Gastroesophageal sphincter (tissue), 4 donors: ENCODE data around the gene TIAL1. TPM values are rescaled to one million over a fixed set of nuclear protein-coding genes. Genes with fewer than 3 reads are reported as not detected.

Source experiments
- ATAC-seq: fragments of 150-250 bp; one replicate; pipeline ENCODE4 v1.9.1; 2016; ENCODE audit warnings: mild to moderate bottlenecking, moderate library complexity
- H3K27ac ChIP-seq, 4 donors: fragments of 200-600 bp; sonication (generic) in 3 of 4; 1 replicate in 3 of 4; 2 replicates in 1 of 4; pipeline ENCODE4 v1.5.1; 2016 to 2019
- H3K27me3 ChIP-seq: fragments of 200-600 bp; sonication (generic); one replicate; pipeline ENCODE4 v1.5.1; 2019
- H3K36me3 ChIP-seq, 2 donors: fragments of 200-600 bp; sonication (generic); one replicate each; pipeline ENCODE4 v1.5.1; 2019; ENCODE audit warnings: control low read depth in 1 of 2
- H3K4me1 ChIP-seq, 3 donors: fragments of 200-600 bp; sonication (generic); 1 replicate in 2 of 3; 2 replicates in 1 of 3; pipeline ENCODE4 v1.5.1; 2016 to 2019; ENCODE audit warnings: control low read depth in 2 of 3
- H3K4me3 ChIP-seq, 2 donors: fragments of 200-600 bp; sonication (generic); one replicate each; pipeline ENCODE4 v1.5.1; 2019; ENCODE audit warnings: mild to moderate bottlenecking in 1 of 2, moderate library complexity in 1 of 2
- H3K9me3 ChIP-seq, 3 donors: fragments of 200-600 bp; sonication (generic); one replicate each; pipeline ENCODE4 v1.5.1; 2017 to 2019; ENCODE audit warnings: control low read depth in 2 of 3
- EP300 ChIP-seq: sonication (generic); formaldehyde crosslinking; IDR thresholded peaks from one replicate; pipeline ENCODE4 v1.6.1; 2017; ENCODE audit warnings: antibody characterized with exemption, mild to moderate bottlenecking
- POLR2A ChIP-seq, 2 donors: fragments of 450-650 bp; IDR thresholded peaks; one replicate each; pipeline ENCODE4 v1.6.1; 2017; ENCODE audit warnings: antibody characterized with exemption in 2 of 2, mild to moderate bottlenecking in 2 of 2, moderate library complexity in 1 of 2
- POLR2AphosphoS5 ChIP-seq: sonication (generic); formaldehyde crosslinking; IDR thresholded peaks from one replicate; pipeline ENCODE4 v1.6.1; 2017; ENCODE audit warnings: antibody characterized with exemption
- WGBS, 2 donors: methylation state at CpG; one replicate each; pipeline ENCODE4 v1.1.5; 2018; ENCODE audit warnings: low coverage in 1 of 2; 5-methylcytosine and 5-hydroxymethylcytosine counted together
- total RNA-seq, 4 donors: library from RNA; depleted of rRNA; stranded (reverse); fragments of >200 nt; gene quantifications; one replicate each; pipeline ENCODE4 v1.1.0, GENCODE V29; 2016
- TF ChIP-seq, protein P1 (sequence below), 4 experiments: fragments of 200-600 bp in 2 of 4; fragments of 450-650 bp in 2 of 4; sonication (generic) in 1 of 4; IDR thresholded peaks; one replicate each; pipeline ENCODE4 v1.5.1; 2017 to 2019; ENCODE audit warnings: antibody characterized with exemption in 4 of 4, mild to moderate bottlenecking in 2 of 4, moderate library complexity in 2 of 4

Gene TIAL1, protein sequence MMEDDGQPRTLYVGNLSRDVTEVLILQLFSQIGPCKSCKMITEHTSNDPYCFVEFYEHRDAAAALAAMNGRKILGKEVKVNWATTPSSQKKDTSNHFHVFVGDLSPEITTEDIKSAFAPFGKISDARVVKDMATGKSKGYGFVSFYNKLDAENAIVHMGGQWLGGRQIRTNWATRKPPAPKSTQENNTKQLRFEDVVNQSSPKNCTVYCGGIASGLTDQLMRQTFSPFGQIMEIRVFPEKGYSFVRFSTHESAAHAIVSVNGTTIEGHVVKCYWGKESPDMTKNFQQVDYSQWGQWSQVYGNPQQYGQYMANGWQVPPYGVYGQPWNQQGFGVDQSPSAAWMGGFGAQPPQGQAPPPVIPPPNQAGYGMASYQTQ
- 100 to 1,000 TPM in 1 of 4 donors, 10 to 100 TPM in 3; 53.6 to 117 (median 57.9) TPM for total RNA-seq

DNA sequence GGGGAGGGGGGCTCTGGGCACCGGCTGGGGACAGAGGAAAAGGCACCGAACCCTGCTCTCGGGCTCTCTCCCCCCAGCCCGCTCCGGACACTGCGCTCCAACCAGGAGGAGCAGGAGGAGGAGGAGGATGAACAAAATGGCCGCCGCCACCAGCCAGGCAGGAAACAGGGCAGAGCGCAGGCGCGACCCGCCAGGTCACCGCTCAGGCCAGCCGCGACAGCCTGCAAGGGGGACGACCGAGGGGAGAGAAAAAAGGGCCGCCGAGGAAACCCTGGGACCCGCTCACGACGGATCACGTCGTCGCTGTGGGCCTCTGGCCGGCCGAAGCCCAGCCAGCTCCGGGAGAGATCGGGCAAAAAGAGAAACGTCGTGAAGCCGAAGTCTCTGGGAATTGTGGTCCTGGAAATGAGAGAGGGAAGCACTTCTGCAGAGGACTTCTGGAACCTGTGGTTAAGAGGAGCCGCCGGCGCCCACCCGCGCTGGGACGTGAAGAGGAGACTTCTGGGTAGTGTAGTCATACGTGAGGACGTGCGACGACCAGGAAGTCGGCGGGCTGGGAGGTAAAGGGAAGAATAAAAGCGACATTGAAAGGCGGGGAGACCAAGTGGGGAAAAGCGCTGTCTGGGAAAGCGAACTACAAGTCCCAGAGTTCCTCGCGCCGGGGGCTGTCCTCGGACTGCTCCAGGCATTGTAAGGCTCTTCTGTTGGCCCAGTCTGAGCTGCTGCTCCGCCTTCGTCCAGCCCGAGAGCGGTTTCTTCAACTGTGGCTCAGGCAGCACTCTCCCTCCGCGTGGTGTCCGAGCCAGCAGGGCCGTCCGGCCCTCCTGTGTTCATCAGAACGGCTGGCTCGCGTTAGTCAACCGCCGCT, at the start of gene TIAL1:
Gene TIAL1, minus strand, starts transcription at position 428 of the 868 bp plus-strand sequence. CDS start 499 bp downstream, outside the sequence.
- 0 to 1% methylated on average over 18 to 19 of the region's 66 CpGs for WGBS, 2 donors
- H3K4me3 ChIP-seq: peak within 1 kb of the TSS; percentile 62 to 79
- peak; percentile 97 for ATAC-seq

DNA sequence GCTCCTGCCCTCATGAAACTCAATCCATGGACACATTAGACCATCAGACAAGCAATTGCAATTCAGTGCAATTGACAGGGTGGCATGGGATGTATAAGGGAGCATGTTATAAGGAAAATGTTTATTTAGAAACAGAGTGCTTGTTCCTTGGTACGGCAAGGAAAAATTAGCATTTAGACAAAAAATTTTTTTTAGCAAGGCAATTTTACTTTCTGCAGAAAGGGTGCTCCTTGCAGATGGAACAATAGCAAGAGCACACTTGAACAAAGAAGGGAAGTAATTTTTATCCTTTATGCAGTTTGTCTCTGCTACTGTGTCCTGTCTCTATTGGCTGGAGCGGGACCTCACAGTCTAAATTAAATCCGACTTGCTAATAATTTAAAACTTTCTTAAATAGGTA, 48.2 kb upstream of the TIAL1 start:
- no peak for TF ChIP-seq POLR2A (IDR thresholded peaks at IDR 0.05)
- no peak for TF ChIP-seq POLR2AphosphoS5
- TF ChIP-seq, protein P1, sequence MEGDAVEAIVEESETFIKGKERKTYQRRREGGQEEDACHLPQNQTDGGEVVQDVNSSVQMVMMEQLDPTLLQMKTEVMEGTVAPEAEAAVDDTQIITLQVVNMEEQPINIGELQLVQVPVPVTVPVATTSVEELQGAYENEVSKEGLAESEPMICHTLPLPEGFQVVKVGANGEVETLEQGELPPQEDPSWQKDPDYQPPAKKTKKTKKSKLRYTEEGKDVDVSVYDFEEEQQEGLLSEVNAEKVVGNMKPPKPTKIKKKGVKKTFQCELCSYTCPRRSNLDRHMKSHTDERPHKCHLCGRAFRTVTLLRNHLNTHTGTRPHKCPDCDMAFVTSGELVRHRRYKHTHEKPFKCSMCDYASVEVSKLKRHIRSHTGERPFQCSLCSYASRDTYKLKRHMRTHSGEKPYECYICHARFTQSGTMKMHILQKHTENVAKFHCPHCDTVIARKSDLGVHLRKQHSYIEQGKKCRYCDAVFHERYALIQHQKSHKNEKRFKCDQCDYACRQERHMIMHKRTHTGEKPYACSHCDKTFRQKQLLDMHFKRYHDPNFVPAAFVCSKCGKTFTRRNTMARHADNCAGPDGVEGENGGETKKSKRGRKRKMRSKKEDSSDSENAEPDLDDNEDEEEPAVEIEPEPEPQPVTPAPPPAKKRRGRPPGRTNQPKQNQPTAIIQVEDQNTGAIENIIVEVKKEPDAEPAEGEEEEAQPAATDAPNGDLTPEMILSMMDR (IDR thresholded peaks at IDR 0.05): no peak
- TF ChIP-seq EP300: no peak
- H3K36me3 ChIP-seq: no peaks in the 10 kb centered on the region
- 82 to 96% methylated on average over 3 of the region's 3 CpGs for WGBS, 2 donors
- peaks cover 0 to 18% (median 0%) of the 10 kb centered on the region in 3 donors for H3K9me3 ChIP-seq
- no peak overlapping the region for H3K27ac ChIP-seq
- no peaks in the 10 kb centered on the region for H3K4me1 ChIP-seq
- no peaks in the 10 kb centered on the region for H3K27me3 ChIP-seq
- ATAC-seq: no peak
- no peak overlapping the region for H3K4me3 ChIP-seq

More for the DNA sequence above, at the start of gene TIAL1:
- no peaks in the 10 kb centered on the region for H3K36me3 ChIP-seq
- no peaks in the 10 kb centered on the region for H3K27me3 ChIP-seq
- H3K9me3 ChIP-seq: no peaks in the 10 kb centered on the region
- peaks cover 3 to 47% (median 25%) of the 10 kb centered on the region in 3 donors for H3K4me1 ChIP-seq
- H3K27ac ChIP-seq: peak within 1 kb of the TSS; percentile 90 to 98 (median 94)
- peak; percentile 65 for TF ChIP-seq POLR2AphosphoS5
- TF ChIP-seq POLR2A (IDR thresholded peaks at IDR 0.05): peak; percentile 42 to 69
- TF ChIP-seq EP300: no peak
- TF ChIP-seq, protein P1 (IDR thresholded peaks at IDR 0.05): no peak

DNA sequence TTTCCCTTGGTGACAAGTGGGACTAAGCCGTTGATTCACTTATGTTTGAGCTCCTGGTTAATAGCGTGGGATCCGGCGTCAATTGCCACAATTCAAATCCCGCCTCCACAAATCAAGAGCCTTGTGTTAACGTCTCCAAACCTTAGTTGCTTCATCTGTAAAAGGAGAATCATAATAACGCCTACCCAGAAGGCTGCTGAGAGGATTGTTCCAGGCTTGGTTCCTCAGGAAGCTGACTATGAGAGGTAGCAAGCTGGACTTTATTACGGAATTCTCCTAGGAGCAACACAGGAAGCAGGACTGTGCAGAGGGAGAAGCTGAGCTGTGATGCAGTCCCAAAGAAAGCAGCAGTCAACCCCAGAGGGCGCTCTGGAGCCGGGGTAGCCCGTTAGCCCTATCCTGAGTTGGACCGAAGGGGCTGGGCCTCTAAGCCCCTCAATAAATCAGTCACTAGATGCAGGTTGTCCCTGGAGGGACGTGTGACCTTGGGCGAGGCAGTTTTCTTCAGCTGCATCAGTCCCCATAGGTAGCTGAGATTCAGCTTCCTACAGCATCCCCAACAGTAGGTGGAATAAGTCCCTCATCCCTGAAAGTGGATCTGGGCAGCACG, 47.5 kb upstream of the TIAL1 start:
- ATAC-seq: no peak
- 58 to 67% methylated on average over 11 to 12 of the region's 15 CpGs for WGBS, 2 donors
- H3K9me3 ChIP-seq: peaks cover 0 to 18% (median 0%) of the 10 kb centered on the region in 3 donors
- H3K4me1 ChIP-seq: no peaks in the 10 kb centered on the region
- TF ChIP-seq POLR2AphosphoS5: no peak
- TF ChIP-seq EP300: no peak
- TF ChIP-seq, protein P1 (IDR thresholded peaks at IDR 0.05): no peak
- TF ChIP-seq POLR2A (IDR thresholded peaks at IDR 0.05): no peak
- H3K36me3 ChIP-seq: no peaks in the 10 kb centered on the region
- no peak overlapping the region for H3K4me3 ChIP-seq
- no peaks in the 10 kb centered on the region for H3K27me3 ChIP-seq
- H3K27ac ChIP-seq: no peak overlapping the region

DNA sequence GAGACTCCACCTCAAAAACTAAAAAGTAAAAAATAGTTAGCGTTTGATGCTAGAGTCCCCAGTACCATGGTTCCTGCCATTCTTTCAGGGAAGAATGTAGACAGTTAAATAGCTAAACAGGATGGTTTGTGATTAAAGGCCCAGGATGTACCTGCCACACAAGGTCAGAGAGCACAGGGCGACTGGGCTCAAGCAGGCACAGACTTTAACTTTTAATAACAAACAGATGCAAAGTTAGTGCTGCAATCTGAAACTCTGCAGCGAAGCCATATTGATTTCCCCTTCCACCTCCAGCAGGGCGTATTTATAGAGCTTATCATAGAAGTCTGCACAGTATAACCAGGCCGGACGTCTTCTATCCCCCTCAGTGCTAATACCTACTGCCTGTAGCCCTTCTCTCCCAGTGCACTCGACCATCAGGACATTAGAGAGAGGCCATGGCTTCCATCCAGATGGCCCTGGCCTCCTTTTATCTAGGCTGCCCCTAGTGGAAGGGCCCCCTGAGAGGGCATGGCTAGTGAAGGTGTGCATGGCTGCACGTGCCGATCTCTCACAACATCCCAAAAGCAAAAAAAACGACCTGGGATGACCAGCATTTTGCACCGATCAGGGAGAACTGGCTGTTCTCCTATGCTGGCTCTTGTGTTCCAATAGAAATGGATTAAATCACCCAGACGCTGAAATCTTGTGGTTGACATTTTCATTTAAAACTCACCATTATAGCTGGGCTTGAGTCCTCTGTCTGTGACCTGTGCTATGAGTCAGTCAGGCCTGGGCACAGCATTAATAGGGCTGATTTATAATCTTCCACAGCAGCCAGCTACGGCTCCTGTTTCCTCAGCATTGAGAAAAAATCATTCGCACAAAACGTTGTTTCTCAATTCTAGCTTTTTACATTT, 46.8 kb upstream of the TIAL1 start:
- ATAC-seq: no peak
- 68 to 83% methylated on average over 9 to 14 of the region's 15 CpGs for WGBS, 2 donors
- TF ChIP-seq, protein P1 (IDR thresholded peaks at IDR 0.05): no peak
- TF ChIP-seq POLR2A (IDR thresholded peaks at IDR 0.05) (no peak), EP300 (no peak), POLR2AphosphoS5 (no peak)

More for the DNA sequence above, 46.8 kb upstream of the TIAL1 start:
- Histone ChIP-seq H3K9me3 (peaks cover 0 to 18% (median 0%) of the 10 kb centered on the region in 3 donors), H3K27me3 (no peaks in the 10 kb centered on the region), H3K4me1 (no peaks in the 10 kb centered on the region), H3K27ac (no peak overlapping the region), H3K4me3 (no peak overlapping the region), H3K36me3 (no peaks in the 10 kb centered on the region)
